Keratinocyte (primary cell): ENCODE measurements around the gene AGAP1. TPM values are rescaled to one million over a fixed set of nuclear protein-coding genes. Genes with fewer than 3 reads are reported as not detected.

ENCODE experiments used
- DNase-seq: peaks from one replicate; pipeline ENCODE4 v3.0.0-alpha.2; 2011; ENCODE audit warnings: low read depth, missing footprints, low spot score
- FAIRE-seq: peaks from 2 replicates; lab custom pipeline; 2011; peaks lifted over from hg19 to GRCh38; lab: Jason Lieb, UNC
- H2AFZ ChIP-seq: 2 replicates; pipeline ENCODE4 v1.6.0; 2012; ENCODE audit warnings: low read length, control low read depth, inconsistent platforms; ENCODE audit not compliant: control insufficient read depth
- H3K27ac ChIP-seq: 2 replicates; pipeline ENCODE4 v1.5.1; 2011; ENCODE audit warnings: low read length; ENCODE audit not compliant: control insufficient read depth, insufficient read depth
- H3K27me3 ChIP-seq: 3 replicates; pipeline ENCODE4 v1.6.0; 2011; ENCODE audit warnings: low read length; ENCODE audit not compliant: control insufficient read depth, insufficient read depth; ENCODE audit errors: extremely low read depth
- H3K36me3 ChIP-seq, 2 experiments: 2 replicates in 1 of 2; 3 replicates in 1 of 2; pipeline ENCODE4 v1.5.1; 2011; ENCODE audit warnings: low read length in 2 of 2, mild to moderate bottlenecking in 1 of 2; ENCODE audit not compliant: control insufficient read depth in 2 of 2, insufficient read depth in 2 of 2; ENCODE audit errors: extremely low read depth in 1 of 2
- H3K4me1 ChIP-seq: 3 replicates; pipeline ENCODE4 v1.5.1; 2011; ENCODE audit warnings: low read length; ENCODE audit not compliant: control insufficient read depth, insufficient read depth; ENCODE audit errors: extremely low read depth
- H3K4me2 ChIP-seq: 3 replicates; pipeline ENCODE4 v1.6.0; 2011; ENCODE audit warnings: low read depth, low read length; ENCODE audit not compliant: control insufficient read depth, insufficient read depth; ENCODE audit errors: extremely low read depth
- H3K4me3 ChIP-seq, 3 experiments: fragments of 200-600 bp in 1 of 3; sonication (generic) in 1 of 3; 2 replicates in 2 of 3; 3 replicates in 1 of 3; pipeline ENCODE4 v1.5.1; 2011 to 2016; ENCODE audit warnings: low read length in 3 of 3, mild to moderate bottlenecking in 3 of 3, control low read depth in 2 of 3, inconsistent platforms in 1 of 3, low read depth in 1 of 3, mixed read lengths in 1 of 3, mixed run types in 1 of 3, moderate library complexity in 1 of 3; ENCODE audit not compliant: control insufficient read depth in 2 of 3, insufficient read depth in 2 of 3; ENCODE audit errors: extremely low read depth in 1 of 3
- H3K79me2 ChIP-seq: 2 replicates; pipeline ENCODE4 v1.6.0; 2012; ENCODE audit warnings: low read length; ENCODE audit not compliant: control insufficient read depth, insufficient read depth
- H3K9ac ChIP-seq: 3 replicates; pipeline ENCODE4 v1.6.0; 2011; ENCODE audit warnings: low read length; ENCODE audit not compliant: control insufficient read depth, insufficient read depth; ENCODE audit errors: extremely low read depth
- H3K9me1 ChIP-seq: 3 replicates; pipeline ENCODE4 v1.6.0; 2011; ENCODE audit warnings: low read length; ENCODE audit not compliant: control insufficient read depth, insufficient read depth; ENCODE audit errors: extremely low read depth
- H3K9me3 ChIP-seq: 2 replicates; pipeline ENCODE4 v1.5.1; 2012; ENCODE audit warnings: low read depth, low read length; ENCODE audit not compliant: control insufficient read depth
- H4K20me1 ChIP-seq: 3 replicates; pipeline ENCODE4 v1.6.0; 2011; ENCODE audit warnings: low read length; ENCODE audit not compliant: control insufficient read depth, insufficient read depth; ENCODE audit errors: extremely low read depth
- EZH2 ChIP-seq: IDR thresholded peaks from one replicate; pipeline ENCODE4 v1.6.1; 2012; ENCODE audit warnings: inconsistent platforms, mild to moderate bottlenecking, low read length, moderate library complexity
- dilution Hi-C: fragments of 300-500 bp; cut with MboI; formaldehyde crosslinking; loops from one replicate; pipeline ENCODE4 v1.7.0; 2020; ENCODE audit warnings: low sequenced_read_pairs; ENCODE audit not compliant: extremely low pct_ligation_motif_present
- polyA plus RNA-seq, 5 experiments: library from polyadenylated mRNA; depleted of rRNA in 3 of 5; stranded (reverse) in 3 of 5; stranded (forward) in 1 of 5; unstranded in 1 of 5; fragments of >200 nt; gene quantifications; 1 replicate in 1 of 5; 2 replicates in 3 of 5; 3 replicates in 1 of 5; pipeline versions ENCODE4 v1.2.1 to v1.2.3, GENCODE V29; 2011 to 2012; ENCODE audit warnings: missing spikeins in 2 of 5, low read depth in 1 of 5, low replicate concordance in 1 of 5
- TF ChIP-seq, protein P1 (sequence below), 3 experiments: IDR thresholded peaks in 1 of 3; conservative IDR thresholded peaks in 1 of 3; optimal IDR thresholded peaks in 1 of 3; 2 replicates in 2 of 3; 3 replicates in 1 of 3; pipeline versions ENCODE3 to v1.5.1; 2011; ENCODE audit warnings: low read length in 3 of 3, mild to moderate bottlenecking in 3 of 3, moderate library complexity in 2 of 3, control low read depth in 1 of 3, inconsistent platforms in 1 of 3; ENCODE audit not compliant: insufficient read depth in 2 of 3; ENCODE audit errors: extremely low read depth in 1 of 3

AGAP1 gene
- polyA plus RNA-seq, 1 donor (not counting 4 experiments of a cell fraction or from before 2014, with no cell fraction given) = 12.6 TPM

GRCh38 chr2:235611349-235611748, 117.5 kb downstream of the AGAP1 start:
- Histone ChIP-seq H3K27me3 (no peaks in the 10 kb centered on the region), H3K9ac (no peak overlapping the region), H4K20me1 (peaks cover 5% of the 10 kb centered on the region), H3K4me2 (no peak overlapping the region), H3K9me1 (no peaks in the 10 kb centered on the region), H3K4me1 (no peaks in the 10 kb centered on the region), H3K4me3 (no peak overlapping the region), H3K79me2 (peaks cover 23% of the 10 kb centered on the region), H3K36me3 (no peaks in the 10 kb centered on the region), H3K27ac (no peak overlapping the region), H3K9me3 (no peaks in the 10 kb centered on the region), H2AFZ (no peak overlapping the region)
- FAIRE-seq = no peak
- TF ChIP-seq, protein P1, sequence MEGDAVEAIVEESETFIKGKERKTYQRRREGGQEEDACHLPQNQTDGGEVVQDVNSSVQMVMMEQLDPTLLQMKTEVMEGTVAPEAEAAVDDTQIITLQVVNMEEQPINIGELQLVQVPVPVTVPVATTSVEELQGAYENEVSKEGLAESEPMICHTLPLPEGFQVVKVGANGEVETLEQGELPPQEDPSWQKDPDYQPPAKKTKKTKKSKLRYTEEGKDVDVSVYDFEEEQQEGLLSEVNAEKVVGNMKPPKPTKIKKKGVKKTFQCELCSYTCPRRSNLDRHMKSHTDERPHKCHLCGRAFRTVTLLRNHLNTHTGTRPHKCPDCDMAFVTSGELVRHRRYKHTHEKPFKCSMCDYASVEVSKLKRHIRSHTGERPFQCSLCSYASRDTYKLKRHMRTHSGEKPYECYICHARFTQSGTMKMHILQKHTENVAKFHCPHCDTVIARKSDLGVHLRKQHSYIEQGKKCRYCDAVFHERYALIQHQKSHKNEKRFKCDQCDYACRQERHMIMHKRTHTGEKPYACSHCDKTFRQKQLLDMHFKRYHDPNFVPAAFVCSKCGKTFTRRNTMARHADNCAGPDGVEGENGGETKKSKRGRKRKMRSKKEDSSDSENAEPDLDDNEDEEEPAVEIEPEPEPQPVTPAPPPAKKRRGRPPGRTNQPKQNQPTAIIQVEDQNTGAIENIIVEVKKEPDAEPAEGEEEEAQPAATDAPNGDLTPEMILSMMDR (optimal IDR thresholded peaks at IDR 0.05 in 1 of 3, IDR thresholded peaks at IDR 0.05 in 1 of 3, conservative IDR thresholded peaks at IDR 0.05 in 1 of 3; ENCODE audit: extremely low read depth in 1 of 3, insufficient read depth in 2 of 3, low read length in 3 of 3) = no peak
- TF ChIP-seq EZH2 = no peak
- no peak for DNase-seq
- dilution Hi-C loops = no loop called here

DNA sequence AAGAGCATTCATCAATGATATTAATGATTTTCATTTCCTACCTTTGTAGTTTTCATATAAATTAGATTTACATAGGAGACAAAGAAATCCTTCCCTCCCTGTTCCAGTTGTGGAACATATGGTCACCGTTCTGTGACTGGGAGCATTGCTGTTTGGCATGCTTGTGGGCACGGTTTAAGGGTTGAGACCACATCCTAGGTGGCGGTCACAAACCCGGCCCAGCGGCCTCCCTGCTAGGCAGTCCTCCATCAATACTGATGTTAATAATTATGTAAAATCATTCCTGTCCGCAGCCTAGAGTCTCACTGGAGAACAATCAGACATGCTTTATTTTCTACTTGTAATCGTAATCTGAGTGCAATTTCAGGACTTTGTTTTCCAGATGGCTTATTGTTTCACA, 117.9 kb downstream of the AGAP1 start:
- no peaks in the 10 kb centered on the region for H3K36me3 ChIP-seq
- H3K4me2 ChIP-seq = no peak overlapping the region
- peaks cover 23% of the 10 kb centered on the region for H3K79me2 ChIP-seq
- H4K20me1 ChIP-seq = peaks cover 5% of the 10 kb centered on the region
- no peaks in the 10 kb centered on the region for H3K27me3 ChIP-seq
- no peak for DNase-seq
- no peaks in the 10 kb centered on the region for H3K9me1 ChIP-seq
- no peaks in the 10 kb centered on the region for H3K9me3 ChIP-seq
- dilution Hi-C loops = no loop called here
- no peak overlapping the region for H3K9ac ChIP-seq
- H3K4me1 ChIP-seq = no peaks in the 10 kb centered on the region
- H2AFZ ChIP-seq = no peak overlapping the region
- no peak overlapping the region for H3K27ac ChIP-seq
- no peak for TF ChIP-seq EZH2
- TF ChIP-seq, protein P1 (optimal IDR thresholded peaks at IDR 0.05 in 1 of 3, IDR thresholded peaks at IDR 0.05 in 1 of 3, conservative IDR thresholded peaks at IDR 0.05 in 1 of 3; ENCODE audit: extremely low read depth in 1 of 3, insufficient read depth in 2 of 3, low read length in 3 of 3) = no peak
- FAIRE-seq = no peak
- H3K4me3 ChIP-seq = no peak overlapping the region
